Stimulated activated CD4-positive, alpha-beta T cell treated with anti-CD3 and anti-CD28 coated beads, TNF-alpha, amount 100 ng/mL, for 48 hours (primary cell): ENCODE data around the gene KIFC1.

Experiments
- DNase-seq, 3 donors: peaks; one replicate each; pipeline ENCODE4 v3.0.0-alpha.2; 2020; ENCODE audit warnings: low read depth in 3 of 3

Gene KIFC1

DNA sequence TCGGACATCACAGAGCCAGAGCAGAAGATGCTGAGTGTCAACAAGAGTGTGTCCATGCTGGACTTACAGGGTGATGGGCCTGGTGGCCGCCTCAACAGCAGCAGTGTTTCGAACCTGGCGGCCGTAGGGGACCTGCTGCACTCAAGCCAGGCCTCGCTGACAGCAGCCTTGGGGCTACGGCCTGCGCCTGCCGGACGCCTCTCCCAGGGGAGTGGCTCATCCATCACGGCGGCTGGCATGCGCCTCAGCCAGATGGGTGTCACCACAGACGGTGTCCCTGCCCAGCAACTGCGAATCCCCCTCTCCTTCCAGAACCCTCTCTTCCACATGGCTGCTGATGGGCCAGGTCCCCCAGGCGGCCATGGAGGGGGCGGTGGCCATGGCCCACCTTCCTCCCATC lies 51.4 kb downstream of the KIFC1 start:
- DNase-seq: no peak

DNA sequence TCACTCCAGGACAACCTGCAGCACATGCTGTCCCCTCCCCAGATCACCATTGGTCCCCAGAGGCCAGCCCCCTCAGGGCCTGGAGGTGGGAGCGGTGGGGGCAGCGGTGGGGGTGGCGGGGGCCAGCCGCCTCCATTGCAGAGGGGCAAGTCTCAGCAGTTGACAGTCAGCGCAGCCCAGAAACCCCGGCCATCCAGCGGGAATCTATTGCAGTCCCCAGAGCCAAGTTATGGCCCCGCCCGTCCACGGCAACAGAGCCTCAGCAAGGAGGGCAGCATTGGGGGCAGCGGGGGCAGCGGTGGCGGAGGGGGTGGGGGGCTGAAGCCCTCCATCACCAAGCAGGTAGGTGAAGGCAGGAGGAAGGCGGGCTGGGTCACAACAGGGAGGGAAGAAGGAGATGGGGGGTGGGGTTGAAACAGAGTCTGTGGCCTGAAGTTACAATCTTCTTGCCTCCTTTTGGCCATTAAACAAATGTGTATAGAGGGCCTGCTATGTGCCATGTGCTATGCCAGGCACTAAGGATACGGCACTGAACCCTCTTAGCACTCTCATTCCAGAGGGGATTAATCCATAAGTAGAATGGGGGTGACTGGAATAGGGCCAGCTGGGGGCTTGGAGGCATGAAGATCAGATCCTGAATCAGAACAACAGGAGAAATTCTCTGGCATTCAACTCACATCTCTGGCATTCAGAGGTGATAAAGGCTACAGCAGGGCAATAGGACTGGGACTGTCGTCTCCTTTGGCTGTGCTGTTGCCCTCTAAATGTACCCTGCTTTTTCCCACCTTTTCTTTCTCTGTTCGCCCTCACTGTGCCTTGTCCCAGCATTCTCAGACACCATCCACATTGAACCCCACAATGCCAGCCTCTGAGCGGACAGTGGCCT lies 52.2 kb downstream of the KIFC1 start:
- DNase-seq: no peak

DNA sequence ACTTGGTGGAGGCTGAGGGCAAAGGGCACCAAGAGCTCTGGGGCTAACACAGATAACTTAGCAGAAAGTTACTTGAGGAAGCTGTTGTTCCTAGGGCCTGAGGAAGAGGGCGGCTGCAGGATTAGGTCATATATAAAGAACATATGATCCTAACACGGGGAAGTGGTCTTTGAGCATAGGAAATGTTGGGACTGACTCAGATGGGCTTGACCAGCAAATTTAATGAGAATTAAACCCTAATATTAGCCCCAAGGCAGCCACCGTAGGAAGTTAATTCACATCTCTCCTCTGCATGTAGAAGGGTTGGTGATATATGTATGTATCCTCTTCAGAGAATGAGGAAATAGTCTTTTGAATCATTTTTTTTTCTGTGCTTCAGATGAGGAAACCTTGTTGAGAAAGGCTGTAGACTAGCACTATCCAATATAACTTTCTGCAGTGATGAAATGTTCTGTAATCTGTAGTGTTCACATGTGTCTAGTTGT lies 53.5 kb downstream of the KIFC1 start:
- DNase-seq: no peak

DNA sequence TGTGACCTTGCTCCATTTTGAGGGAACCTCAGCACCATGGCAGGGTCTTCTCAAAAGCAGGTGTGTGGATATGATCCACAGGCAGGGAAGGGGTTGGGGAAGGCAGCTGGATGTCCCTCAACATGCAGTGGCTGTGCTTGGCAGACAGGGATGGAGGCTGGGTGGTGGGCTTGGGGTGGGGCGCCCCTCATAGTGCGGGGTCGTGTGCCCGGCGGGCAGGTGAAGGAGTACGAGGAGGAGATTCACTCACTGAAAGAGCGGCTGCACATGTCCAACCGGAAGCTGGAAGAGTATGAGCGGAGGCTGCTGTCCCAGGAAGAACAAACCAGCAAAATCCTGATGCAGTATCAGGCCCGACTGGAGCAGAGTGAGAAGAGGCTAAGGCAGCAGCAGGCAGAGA lies 54.7 kb downstream of the KIFC1 start:
- no peak for DNase-seq

DNA sequence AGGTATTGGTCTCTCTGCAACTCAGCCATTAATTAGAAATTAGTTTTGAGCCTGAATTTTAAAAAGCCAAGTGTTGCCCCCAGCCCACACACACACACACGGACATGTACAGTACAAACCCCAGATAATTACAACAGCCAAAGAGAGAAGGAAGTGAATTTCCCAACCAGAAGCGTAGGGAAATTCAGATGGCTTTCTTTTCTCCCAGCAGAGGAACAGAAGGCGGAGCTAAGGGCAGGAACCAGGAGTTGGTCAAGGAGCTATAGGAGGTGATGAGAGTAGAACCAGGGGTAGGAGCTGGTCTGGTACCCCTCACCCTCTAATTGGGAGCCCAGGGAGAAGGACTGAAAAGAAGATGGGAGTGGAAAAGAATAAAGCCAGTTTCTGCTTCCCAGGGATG lies 58.8 kb downstream of the KIFC1 start:
- no peak for DNase-seq

DNA sequence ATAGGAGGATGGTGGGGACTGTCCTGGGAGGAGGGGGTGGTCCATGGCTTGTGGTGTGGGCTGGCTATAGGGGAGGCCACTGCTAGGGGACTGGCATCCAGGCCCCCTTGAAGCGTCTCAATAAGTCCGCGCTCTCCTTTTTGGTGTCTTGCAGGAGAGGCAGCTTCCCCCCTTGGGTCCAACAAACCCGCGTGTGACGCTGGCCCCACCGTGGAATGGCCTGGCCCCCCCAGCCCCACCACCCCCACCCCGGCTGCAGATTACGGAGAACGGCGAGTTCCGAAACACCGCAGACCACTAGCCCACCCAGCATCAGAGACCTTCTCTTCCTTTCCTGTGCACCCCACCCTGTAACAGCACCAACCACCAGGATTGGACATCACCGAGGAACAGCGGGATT lies 60.0 kb downstream of the KIFC1 start:
- no peak for DNase-seq

DNA sequence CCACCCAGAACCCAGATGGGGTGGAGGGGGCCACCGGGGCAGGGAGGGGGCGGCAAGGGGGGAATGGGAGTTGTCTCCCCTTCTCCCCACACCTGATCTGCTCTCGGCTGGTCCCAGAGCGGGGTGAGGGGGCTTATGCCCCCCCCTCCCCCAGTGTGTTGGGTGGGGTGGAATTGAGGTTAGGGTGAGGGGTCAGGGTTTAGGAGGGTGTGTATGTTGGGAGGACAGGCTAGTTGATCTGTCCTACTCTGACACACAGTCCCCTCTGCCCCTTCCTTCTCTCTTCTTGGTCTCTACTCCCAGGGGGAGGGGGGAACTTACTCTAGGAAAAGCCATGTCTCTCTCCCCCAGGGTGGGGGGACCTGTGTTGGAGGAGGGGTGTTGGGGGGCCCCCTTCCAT lies 60.9 kb downstream of the KIFC1 start:
- DNase-seq: no peak

DNA sequence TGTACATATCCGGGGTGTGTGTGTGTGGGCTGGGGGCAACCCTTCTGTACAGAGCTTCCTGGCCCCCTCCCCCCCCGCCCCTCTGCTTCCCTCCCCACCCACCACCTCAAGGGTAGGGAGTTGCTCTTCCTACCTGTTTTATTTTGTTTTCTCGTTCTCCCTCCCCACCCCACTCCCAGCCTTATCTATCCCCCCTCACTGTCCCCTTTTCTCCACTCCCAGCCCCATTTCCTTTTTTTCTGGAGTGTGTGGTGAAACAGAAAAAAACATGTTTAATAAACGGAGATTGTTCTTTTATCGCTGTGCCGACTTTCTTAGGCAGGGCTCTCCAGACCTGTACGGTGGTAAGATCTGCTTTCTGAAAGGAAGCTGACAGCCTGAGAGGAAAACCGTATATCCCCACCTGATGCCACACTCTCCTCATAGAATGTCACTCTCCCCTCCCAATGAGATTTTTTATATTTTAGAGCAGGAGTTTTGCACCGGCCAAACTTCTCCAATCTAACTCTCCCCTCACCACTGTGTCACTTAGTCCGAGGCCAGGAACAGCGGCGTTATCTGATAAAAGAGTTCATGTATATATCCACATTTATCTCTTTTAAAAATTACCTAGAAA lies 61.9 kb downstream of the KIFC1 start:
- no peak for DNase-seq

DNA sequence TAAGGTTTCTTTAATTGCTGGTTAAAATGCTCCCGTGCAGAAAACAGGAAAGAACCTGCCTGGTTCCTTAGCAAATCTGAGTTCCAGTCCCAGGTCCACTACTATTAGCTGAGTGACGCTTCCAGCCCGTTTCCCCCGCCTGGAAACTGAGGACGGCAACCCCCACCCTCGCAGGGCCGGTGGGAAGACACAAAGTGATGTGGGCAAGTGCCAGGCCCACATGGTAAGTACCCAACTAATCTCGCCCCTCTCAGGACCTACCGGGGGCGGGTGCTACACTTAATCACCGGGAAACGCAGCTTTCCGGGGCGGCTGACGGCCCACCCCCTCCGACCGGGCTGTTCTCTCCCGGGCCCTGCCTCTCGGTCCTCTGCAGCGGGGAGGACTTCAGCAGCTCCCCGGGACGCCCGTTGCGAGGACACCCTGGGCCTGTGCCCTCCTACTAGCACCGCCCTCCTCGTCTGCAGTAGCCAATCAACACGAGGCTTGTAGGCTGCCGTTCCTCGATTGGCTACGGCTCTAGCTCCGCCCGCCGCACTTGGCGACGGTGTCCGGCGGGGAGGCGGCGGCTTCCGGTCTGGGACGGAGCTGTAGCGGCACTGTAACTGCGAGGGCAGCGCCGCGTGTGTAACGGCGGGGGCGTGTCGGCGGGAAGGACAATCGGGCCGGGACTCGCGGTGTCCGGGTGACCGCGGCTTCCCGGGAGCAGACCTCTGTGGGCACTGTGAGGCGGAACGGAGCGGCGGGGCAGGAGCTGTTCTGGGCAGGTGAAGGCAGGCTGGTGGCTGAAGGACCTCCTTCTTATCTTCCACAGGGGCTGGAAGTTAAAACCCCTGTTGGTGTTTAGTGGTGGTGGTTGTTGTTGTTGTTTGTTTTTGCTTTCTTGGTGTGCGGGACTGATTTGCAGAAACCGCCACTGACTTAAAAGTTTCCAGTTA lies 62.7 kb downstream of the KIFC1 start, which contains the start of gene ZBTB9:
ZBTB9 (plus strand) TSS at position 568 of the 938 bp plus-strand sequence. CDS start 525 bp downstream, outside the sequence.
- peak; percentile 84 to 92 (median 91) for DNase-seq

DNA sequence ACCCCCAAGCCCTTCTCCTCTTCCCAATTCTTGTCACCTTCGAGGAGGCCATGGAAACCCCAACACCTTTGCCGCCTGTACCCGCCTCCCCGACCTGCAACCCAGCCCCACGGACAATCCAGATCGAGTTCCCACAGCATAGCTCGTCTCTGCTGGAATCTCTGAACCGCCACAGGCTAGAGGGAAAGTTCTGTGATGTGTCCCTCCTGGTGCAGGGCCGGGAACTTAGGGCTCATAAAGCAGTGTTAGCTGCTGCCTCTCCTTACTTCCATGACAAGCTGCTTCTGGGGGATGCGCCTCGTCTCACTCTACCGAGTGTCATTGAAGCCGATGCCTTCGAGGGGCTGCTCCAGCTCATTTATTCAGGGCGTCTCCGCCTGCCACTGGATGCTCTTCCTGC lies 63.4 kb downstream of the KIFC1 start:
- no peak for DNase-seq

DNA sequence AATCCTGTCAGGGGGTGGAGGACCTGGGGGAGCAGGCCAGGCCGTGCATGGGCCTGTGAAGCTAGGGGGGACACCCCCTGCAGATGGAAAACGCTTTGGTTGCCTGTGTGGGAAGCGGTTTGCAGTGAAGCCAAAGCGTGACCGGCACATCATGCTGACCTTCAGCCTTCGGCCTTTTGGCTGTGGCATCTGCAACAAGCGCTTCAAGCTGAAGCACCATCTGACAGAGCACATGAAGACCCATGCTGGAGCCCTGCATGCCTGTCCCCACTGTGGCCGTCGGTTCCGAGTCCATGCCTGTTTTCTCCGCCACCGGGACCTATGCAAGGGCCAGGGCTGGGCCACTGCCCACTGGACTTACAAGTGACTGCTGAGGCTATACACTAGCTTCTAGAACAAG lies 64.5 kb downstream of the KIFC1 start:
- no peak for DNase-seq

DNA sequence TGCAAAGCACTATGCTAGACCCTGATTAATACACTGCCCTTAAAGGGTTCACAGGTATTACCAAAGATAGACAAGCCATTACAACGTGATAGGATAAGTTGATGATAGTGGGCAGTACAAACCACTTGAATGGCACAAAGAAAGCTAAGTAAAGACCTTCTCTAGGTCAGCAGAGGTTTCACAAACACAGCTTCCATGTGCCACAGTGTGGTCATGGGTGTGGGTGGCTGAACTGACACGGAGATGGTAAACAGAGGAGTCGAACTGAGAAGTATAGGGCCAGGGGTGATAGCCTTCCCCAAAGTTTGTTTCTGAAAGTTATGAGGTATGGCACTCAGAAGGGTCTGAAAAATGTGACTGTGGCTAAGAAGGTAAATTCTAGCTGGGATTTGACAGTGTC lies 67.1 kb downstream of the KIFC1 start:
- DNase-seq: no peak

DNA sequence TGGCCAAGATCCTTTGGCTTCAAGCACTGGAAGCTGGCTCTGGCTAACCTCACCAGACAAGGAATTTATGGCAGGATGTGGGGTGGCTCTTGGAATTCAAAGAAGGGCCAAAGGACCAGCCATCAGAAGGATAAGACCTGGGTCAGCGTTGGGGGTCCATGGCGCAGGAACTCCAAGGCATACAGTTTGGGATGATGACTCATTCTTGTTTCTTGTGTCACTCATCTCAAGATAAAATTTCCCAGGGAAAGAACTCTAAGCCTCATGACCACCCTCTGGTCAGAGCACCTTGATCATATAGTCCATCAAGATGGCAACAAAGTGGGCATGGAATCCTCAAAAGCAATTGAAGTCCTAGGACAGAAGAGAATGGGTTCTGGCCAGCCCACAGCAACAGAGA lies 67.6 kb downstream of the KIFC1 start:
- DNase-seq: no peak
